NCI-H1048 (cell line): ENCODE results near the gene C10orf90.
"Not testable (repeated sequence)": the region's sequence is repeated elsewhere in the genome, so short reads cannot be mapped to it uniquely, and the experiment has no call there.

ENCODE experiments used
- DNase-seq: peaks from one replicate; lab custom pipeline; 2025; lab: John Stamatoyannopoulos, UW

C10orf90 gene

GRCh38 chr10:126584836-126585235 is 85.7 kb downstream of the C10orf90 start:
- no peak for DNase-seq

- DNase-seq: no peak
Observed at GRCh38 chr10:126583552-126584200, 86.8 kb downstream of the C10orf90 start.

GRCh38 chr10:126581648-126582046 is 88.8 kb downstream of the C10orf90 start:
- no peak for DNase-seq

- DNase-seq: no peak
Observed at GRCh38 chr10:126580873-126581647, 89.4 kb downstream of the C10orf90 start.

GRCh38 chr10:126576336-126576735 is 94.2 kb downstream of the C10orf90 start:
- no peak for DNase-seq

GRCh38 chr10:126570621-126571602 is 99.6 kb downstream of the C10orf90 start:
- no peak for DNase-seq

GRCh38 chr10:126570245-126570570 is 100.3 kb downstream of the C10orf90 start:
- no peak for DNase-seq

GRCh38 chr10:126569513-126570244 is 100.8 kb downstream of the C10orf90 start:
- no peak for DNase-seq

- no peak for DNase-seq
Observed at GRCh38 chr10:126568809-126569385, 101.6 kb downstream of the C10orf90 start.

- DNase-seq: no peak
Observed at GRCh38 chr10:126565871-126566270, 104.6 kb downstream of the C10orf90 start.

GRCh38 chr10:126565441-126565840 is 105.1 kb downstream of the C10orf90 start:
- no peak for DNase-seq

- DNase-seq: no peak
Observed at GRCh38 chr10:126564326-126564888, 106.1 kb downstream of the C10orf90 start.

- no peak for DNase-seq
Observed at GRCh38 chr10:126563361-126563760, 107.1 kb downstream of the C10orf90 start.

GRCh38 chr10:126561921-126562680 is 108.4 kb downstream of the C10orf90 start:
- DNase-seq: no peak

- no peak for DNase-seq
Observed at GRCh38 chr10:126561294-126561920, 109.1 kb downstream of the C10orf90 start.

GRCh38 chr10:126558881-126559280 is 111.6 kb downstream of the C10orf90 start:
- no peak for DNase-seq

GRCh38 chr10:126551202-126551601 is 119.3 kb downstream of the C10orf90 start:
- no peak for DNase-seq

GRCh38 chr10:126550586-126550985 is 119.9 kb downstream of the C10orf90 start:
- DNase-seq: not testable (repeated sequence)

- no peak for DNase-seq
Observed at GRCh38 chr10:126549344-126549743, 121.1 kb downstream of the C10orf90 start.

- DNase-seq: no peak
Observed at GRCh38 chr10:126544565-126544964, 125.9 kb downstream of the C10orf90 start.
